DMS 273 (cell line): ENCODE results near the gene ARHGEF1.
A peak's percentile ranks its signal among the peaks of the same experiment; 100 is the strongest.

Source experiments
- DNase-seq: peaks from one replicate; lab custom pipeline; 2025; ENCODE audit not compliant: unreplicated experiment; lab: John Stamatoyannopoulos, UW

The ARHGEF1 gene

GRCh38 chr19:41917676-41918075 lies 34.7 kb downstream of the ARHGEF1 start:
- DNase-seq: peak; percentile 51

DNA sequence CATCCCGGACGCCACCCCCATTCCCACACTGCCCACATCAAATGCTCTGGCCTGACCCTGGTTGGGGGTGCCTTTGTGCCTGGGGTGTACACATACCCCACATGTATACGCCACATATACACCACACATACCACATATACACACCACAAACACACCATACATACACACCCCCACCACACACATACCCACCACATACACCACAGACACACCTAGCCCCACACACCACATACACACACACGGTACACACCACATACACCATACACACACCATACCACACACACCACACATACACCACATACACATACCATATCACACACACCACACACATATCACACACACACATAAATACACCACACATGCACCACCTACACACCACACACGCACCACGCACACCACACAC lies 35.1 kb downstream of the ARHGEF1 start:
- DNase-seq: no peak

- no peak for DNase-seq
Observed at GRCh38 chr19:41918653-41919244, 35.8 kb downstream of the ARHGEF1 start.

- DNase-seq: no peak
Observed at GRCh38 chr19:41919948-41920712, 37.1 kb downstream of the ARHGEF1 start.

- no peak for DNase-seq
Observed at GRCh38 chr19:41920882-41921576, 38.0 kb downstream of the ARHGEF1 start.

DNA sequence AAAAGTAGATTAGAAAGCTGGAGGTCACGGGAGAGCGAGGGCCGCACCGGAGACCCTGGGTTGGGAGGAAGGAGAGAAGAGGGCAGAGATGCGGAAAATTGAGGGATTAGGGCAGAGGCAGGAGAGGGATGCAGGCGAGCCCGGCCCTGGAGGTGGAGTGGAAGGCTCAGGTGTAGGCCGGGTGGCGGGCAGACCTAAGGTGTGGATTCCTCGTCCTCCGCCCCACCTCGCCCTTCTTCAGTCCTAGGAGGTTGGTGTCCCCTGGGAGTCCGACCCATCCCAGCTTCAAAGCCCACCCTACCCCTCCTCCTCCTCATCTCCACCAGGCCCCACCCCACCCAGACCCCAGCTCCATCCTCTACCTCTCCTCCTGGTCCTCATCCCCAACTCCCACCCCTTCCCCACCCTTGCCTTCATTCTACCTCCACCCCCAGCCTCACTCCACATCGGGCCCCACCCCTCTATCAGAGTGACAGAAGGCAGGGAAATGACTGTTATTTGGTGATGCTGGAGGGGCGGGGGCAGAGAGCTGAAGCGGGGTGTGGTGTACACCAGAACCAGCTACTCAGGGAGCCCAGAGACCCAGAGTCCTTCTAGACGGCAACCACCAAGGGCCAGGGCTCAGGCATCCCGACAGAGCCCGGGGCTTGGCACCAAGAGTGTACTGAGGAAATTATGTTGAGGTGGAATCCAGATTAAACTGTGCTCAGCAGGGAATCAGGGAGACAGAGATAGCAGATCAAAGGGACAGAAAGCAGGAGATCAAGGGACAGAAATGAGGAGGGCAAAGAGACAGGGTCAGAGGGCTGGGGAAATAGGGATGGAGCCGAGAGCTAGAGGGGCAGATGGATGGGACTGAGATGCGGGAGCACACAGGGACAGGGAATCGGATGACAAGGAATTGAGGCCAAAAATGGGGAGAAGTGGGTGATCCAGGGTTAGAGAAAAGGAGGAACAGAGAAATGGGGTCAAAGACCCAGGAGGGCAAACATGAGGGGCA lies 38.9 kb downstream of the ARHGEF1 start:
- DNase-seq: peak; percentile 28

GRCh38 chr19:41922585-41922984 lies 39.6 kb downstream of the ARHGEF1 start:
- DNase-seq: no peak

GRCh38 chr19:41923045-41923788 lies 40.2 kb downstream of the ARHGEF1 start:
- no peak for DNase-seq

DNA sequence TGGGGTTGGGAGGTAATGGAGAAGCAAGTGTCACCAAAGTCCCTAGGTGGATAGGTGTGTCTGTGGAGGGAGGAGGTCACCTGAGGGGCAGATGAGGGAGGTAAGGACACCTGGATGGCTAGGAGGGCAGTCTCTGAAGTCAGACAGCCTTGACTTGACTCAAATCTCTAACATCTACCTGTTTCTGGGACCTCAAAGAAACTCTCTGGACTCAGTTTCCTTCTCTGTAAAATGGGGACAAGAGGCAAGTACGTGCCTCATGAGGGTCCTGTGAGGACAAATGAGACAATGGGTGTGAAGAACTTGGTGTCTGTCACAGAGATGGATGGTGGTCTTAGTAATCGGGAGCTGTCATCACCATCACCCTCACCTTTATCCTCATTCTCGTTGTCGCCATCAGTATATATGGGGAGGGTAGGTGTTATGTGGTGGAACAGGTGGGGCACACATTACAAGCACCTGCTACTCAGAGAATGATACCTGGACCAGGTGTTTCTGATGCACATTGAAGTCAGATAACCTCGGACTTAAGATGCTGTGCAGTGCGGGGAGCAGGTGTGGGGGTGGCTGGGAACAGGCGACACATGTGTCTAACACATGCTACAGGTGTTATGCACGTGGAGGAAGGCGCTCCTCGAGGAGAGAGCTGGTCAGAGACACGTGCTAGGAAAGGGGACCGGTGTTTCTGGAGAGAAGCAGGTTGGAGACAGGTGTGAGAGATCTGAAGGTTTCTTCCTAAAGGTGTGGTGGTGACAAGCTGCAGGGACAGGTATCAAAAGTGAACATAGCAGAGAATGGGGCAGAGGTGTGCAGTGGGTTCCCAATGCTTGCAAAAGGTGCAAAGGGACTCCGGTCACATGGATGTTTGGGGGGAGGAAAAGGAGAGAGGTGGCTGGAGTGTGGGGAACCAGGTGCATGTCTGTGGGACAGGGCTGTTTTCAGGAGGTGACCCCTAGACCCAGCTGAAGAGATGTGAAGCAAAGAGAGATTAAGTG lies 41.5 kb downstream of the ARHGEF1 start:
- no peak for DNase-seq

DNA sequence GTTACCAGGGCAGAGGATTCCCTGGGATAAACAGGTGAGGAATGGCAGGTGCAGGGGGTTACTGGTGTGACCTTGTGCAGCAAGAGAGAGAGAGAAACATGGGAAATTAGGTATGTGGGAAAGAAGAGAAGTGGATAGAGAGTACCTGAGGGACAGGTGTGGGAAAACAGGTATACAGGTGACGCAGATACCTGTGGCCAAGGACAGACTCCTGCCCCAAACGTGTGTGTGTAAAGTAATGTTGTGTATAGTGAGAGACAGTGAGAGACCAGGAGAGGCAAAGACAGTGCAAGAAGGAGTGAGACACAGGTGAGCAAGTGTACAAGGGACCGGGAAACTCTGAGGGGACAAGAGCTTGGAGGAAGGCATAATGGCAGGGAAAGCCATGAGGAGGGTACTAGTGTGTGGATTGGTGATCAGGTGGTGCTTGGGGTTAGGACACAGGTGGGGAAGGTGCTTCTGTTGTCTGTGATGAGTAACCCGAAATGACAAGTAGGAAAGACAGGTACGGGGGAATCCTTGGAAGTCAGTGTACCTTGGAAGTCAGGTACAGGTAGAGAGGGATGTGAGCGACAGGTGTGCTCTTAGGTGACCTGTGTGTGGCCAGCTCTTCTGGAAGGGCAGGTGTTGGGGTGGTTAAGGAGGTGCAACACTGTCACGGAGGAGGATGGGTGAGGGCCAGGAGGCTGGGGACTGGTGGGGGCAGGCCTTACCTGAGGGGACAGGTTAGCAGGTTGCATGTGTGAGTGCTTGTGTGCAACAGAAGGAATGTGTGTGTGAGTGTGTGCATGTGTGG lies 42.4 kb downstream of the ARHGEF1 start:
- peak; percentile 31 for DNase-seq

DNA sequence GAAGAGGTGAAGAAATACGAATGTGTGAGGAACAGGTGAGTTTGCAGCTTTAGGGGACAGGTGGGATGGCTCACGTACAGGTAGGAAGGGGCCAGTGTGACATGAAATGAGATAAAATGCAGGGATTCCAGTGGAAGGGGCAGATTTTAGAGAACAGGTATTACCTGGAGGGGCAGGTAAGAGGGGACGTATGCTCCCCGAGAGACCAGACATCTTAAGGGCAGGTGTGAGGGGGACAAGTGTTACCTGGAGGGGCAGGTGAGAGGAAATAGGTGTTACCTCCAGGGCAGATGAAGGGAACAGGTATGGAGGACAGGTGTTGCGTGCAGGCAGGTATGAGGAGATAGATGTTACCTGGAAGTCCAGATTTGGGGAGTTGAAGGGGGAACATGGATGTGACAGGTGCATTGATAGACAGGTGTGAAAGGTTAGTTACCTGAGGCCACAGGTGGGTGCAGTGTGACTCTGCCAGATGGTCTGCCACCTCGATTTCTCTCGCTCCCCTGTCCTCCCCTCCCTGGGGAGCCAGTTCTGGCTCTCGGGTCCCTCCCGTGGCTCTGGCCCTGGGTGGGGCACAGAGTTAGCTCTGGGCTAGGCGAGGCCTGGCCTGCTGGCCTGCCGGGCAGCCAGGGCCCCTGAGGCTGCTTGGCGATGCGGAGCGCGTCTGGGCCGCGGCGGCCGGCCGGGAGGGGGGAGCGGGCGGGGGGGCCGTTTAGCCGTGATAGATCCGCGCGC lies 43.2 kb downstream of the ARHGEF1 start:
- peak; percentile 39 for DNase-seq

DNA sequence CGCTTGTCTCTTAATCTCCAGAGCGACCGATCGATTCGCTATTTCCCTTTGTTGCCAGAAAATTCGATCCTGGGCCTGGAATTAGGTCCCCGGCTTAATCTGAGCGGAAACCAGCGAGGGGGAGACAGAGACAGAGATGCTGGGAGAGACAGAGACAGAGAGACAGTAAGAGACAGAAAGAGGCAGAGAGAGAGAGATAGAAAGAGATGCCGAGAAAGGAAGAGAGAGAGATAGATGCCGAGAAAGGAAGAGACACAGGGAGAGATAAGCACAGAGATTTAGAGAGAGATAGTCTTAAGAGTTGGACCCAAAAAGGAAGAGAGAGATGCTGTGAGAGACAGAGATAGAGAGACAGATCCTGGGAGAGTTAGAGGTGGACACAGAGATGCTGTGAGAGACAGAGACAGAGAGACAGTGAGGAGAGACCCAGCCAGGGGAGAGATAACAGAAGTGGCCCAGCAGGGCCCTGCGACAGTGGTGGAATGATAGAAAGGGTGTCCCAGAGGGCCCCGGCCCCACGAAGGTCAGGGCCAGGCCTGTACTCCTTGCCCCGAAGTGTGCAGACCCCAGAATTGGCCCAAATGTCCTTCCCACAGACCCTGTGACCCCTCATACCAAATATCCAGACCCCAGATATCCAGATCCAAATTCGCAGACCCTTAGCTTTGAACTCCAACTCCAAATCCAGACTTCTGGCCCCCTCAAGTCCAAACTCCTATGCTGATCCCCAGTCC lies 43.9 kb downstream of the ARHGEF1 start:
- DNase-seq: no peak

- DNase-seq: no peak
Observed at GRCh38 chr19:41927497-41928192, 44.7 kb downstream of the ARHGEF1 start.

GRCh38 chr19:41928221-41928683 lies 45.3 kb downstream of the ARHGEF1 start, which contains the start of gene ERFL:
ERFL (minus strand) TSS chr19:41928449; CDS start chr19:41912919, 15,530 bp downstream.
- peak; percentile 59 for DNase-seq

- no peak for DNase-seq
Observed at GRCh38 chr19:41928754-41929535, 46.0 kb downstream of the ARHGEF1 start.
